C4-2B (cell line): Measurements from ENCODE around the gene EDC3.

Experiments
- ZFX ChIP-seq: fragments of 450-650 bp; IDR thresholded peaks from 2 replicates; pipeline ENCODE4 v1.6.1; 2017
- TF ChIP-seq, protein P1 (sequence below): fragments of 450-650 bp; conservative IDR thresholded peaks from 2 replicates; pipeline ENCODE4 v1.5.1; 2017; ENCODE audit warnings: mild to moderate bottlenecking

GRCh38 chr15:74626752-74627692, 68.8 kb downstream of the EDC3 start:
- TF ChIP-seq, protein P1, sequence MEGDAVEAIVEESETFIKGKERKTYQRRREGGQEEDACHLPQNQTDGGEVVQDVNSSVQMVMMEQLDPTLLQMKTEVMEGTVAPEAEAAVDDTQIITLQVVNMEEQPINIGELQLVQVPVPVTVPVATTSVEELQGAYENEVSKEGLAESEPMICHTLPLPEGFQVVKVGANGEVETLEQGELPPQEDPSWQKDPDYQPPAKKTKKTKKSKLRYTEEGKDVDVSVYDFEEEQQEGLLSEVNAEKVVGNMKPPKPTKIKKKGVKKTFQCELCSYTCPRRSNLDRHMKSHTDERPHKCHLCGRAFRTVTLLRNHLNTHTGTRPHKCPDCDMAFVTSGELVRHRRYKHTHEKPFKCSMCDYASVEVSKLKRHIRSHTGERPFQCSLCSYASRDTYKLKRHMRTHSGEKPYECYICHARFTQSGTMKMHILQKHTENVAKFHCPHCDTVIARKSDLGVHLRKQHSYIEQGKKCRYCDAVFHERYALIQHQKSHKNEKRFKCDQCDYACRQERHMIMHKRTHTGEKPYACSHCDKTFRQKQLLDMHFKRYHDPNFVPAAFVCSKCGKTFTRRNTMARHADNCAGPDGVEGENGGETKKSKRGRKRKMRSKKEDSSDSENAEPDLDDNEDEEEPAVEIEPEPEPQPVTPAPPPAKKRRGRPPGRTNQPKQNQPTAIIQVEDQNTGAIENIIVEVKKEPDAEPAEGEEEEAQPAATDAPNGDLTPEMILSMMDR: no peak
- TF ChIP-seq ZFX: no peak
